Measurements from ENCODE around the gene EPB41. TPM values are rescaled to one million over a fixed set of nuclear protein-coding genes. Genes with fewer than 3 reads are reported as not detected.
"Not testable (repeated sequence)": the region's sequence is repeated elsewhere in the genome, so short reads cannot be mapped to it uniquely, and the experiment has no call there.

Gene EPB41
- total RNA-seq, 2 experiments from 2014 or later: 138 to 145 TPM

- no peaks in the 10 kb centered on the region for H3K27me3 ChIP-seq (ENCODE audit: control insufficient read depth in 1 of 2, insufficient read depth in 2 of 2, low read length in 2 of 2)
- Mint-ChIP-seq H3K27ac (no peak overlapping the region), H3K9me3 (no peaks in the 10 kb centered on the region), H3K4me1 (ENCODE audit: low read depth) (no peaks in the 10 kb centered on the region), H3K4me3 (no peak overlapping the region), H3K27me3 (no peaks in the 10 kb centered on the region), H3K36me3 (ENCODE audit: low read depth) (peaks cover 69% of the 10 kb centered on the region)
- ChIA-PET POLR2A (no interaction called here), CTCF (no interaction called here)
- intact Hi-C loops (cut with DNase I, micrococcal nuclease): no loop called here
- no peak overlapping the region for H3K27ac ChIP-seq (ENCODE audit: low read depth in 1 of 2, low read length in 2 of 2)
- H3K36me3 ChIP-seq (ENCODE audit: insufficient read depth, low read length): peaks cover 40% of the 10 kb centered on the region
- H3K4me3 ChIP-seq (ENCODE audit: low read length): no peak overlapping the region
- no peaks in the 10 kb centered on the region for H3K9me3 ChIP-seq (ENCODE audit: control insufficient read depth in 1 of 2, insufficient read depth in 1 of 2, low read length in 2 of 2)
- no peak for ATAC-seq (ENCODE audit: poor library complexity)
- DNase-seq: no peak
- H3K4me1 ChIP-seq (ENCODE audit: insufficient read depth, low read length): no peaks in the 10 kb centered on the region
- TF ChIP-seq CTCF (IDR thresholded peaks at IDR 0.05): no peak
Measured at GRCh38 chr1:29083317-29084195, 169.2 kb downstream of the EPB41 start.

GRCh38 chr1:29084196-29084521 is 169.8 kb downstream of the EPB41 start:
- H3K4me3 Mint-ChIP-seq: no peak overlapping the region
- DNase-seq (no peak), ATAC-seq (ENCODE audit: poor library complexity) (no peak)
- H3K9me3 ChIP-seq (ENCODE audit: control insufficient read depth in 1 of 2, insufficient read depth in 1 of 2, low read length in 2 of 2): no peaks in the 10 kb centered on the region
- no peak overlapping the region for H3K27ac Mint-ChIP-seq
- no peak for TF ChIP-seq CTCF (IDR thresholded peaks at IDR 0.05)
- no peaks in the 10 kb centered on the region for H3K27me3 Mint-ChIP-seq
- no peaks in the 10 kb centered on the region for H3K9me3 Mint-ChIP-seq
- H3K36me3 Mint-ChIP-seq (ENCODE audit: low read depth): peaks cover 66% of the 10 kb centered on the region
- H3K4me1 Mint-ChIP-seq (ENCODE audit: low read depth): no peaks in the 10 kb centered on the region
- no peaks in the 10 kb centered on the region for H3K27me3 ChIP-seq (ENCODE audit: control insufficient read depth in 1 of 2, insufficient read depth in 2 of 2, low read length in 2 of 2)
- peaks cover 46% of the 10 kb centered on the region for H3K36me3 ChIP-seq (ENCODE audit: insufficient read depth, low read length)
- ChIA-PET CTCF (no interaction called here), POLR2A (no interaction called here)
- no peaks in the 10 kb centered on the region for H3K4me1 ChIP-seq (ENCODE audit: insufficient read depth, low read length)
- intact Hi-C loops (cut with DNase I, micrococcal nuclease): no loop called here
- H3K27ac ChIP-seq (ENCODE audit: low read depth in 1 of 2, low read length in 2 of 2): no peak overlapping the region
- H3K4me3 ChIP-seq (ENCODE audit: low read length): no peak overlapping the region

- H3K4me1 ChIP-seq (ENCODE audit: insufficient read depth, low read length): no peaks in the 10 kb centered on the region
- no peak for ATAC-seq (ENCODE audit: poor library complexity)
- DNase-seq: no peak
- Mint-ChIP-seq H3K9me3 (no peaks in the 10 kb centered on the region), H3K4me3 (no peak overlapping the region), H3K36me3 (ENCODE audit: low read depth) (peaks cover 87% of the 10 kb centered on the region), H3K4me1 (ENCODE audit: low read depth) (no peaks in the 10 kb centered on the region), H3K27ac (no peak overlapping the region), H3K27me3 (no peaks in the 10 kb centered on the region)
- ChIA-PET POLR2A (no interaction called here), CTCF (no interaction called here)
- peaks cover 56% of the 10 kb centered on the region for H3K36me3 ChIP-seq (ENCODE audit: insufficient read depth, low read length)
- H3K27ac ChIP-seq (ENCODE audit: low read depth in 1 of 2, low read length in 2 of 2): no peak overlapping the region
- TF ChIP-seq CTCF (IDR thresholded peaks at IDR 0.05): no peak
- H3K27me3 ChIP-seq (ENCODE audit: control insufficient read depth in 1 of 2, insufficient read depth in 2 of 2, low read length in 2 of 2): no peaks in the 10 kb centered on the region
- intact Hi-C loops (cut with DNase I, micrococcal nuclease): no loop called here
- peaks cover 0 to 4% of the 10 kb centered on the region in 2 experiments for H3K9me3 ChIP-seq (ENCODE audit: control insufficient read depth in 1 of 2, insufficient read depth in 1 of 2, low read length in 2 of 2)
- no peak overlapping the region for H3K4me3 ChIP-seq (ENCODE audit: low read length)
Measured at GRCh38 chr1:29090937-29091618, 176.7 kb downstream of the EPB41 start.

GRCh38 chr1:29092704-29093103 is 178.3 kb downstream of the EPB41 start:
- peaks cover 72% of the 10 kb centered on the region for H3K36me3 ChIP-seq (ENCODE audit: insufficient read depth, low read length)
- not testable (repeated sequence) for H3K27ac Mint-ChIP-seq

More at GRCh38 chr1:29092704-29093103, 178.3 kb downstream of the EPB41 start:
- POLR2A ChIA-PET; H3K27me3 Mint-ChIP-seq; intact Hi-C loops (cut with DNase I, micrococcal nuclease); H3K27ac ChIP-seq (ENCODE audit: low read depth in 1 of 2, low read length in 2 of 2); H3K4me1 Mint-ChIP-seq (ENCODE audit: low read depth); ATAC-seq (ENCODE audit: poor library complexity); CTCF ChIA-PET; H3K4me3 Mint-ChIP-seq; H3K9me3 ChIP-seq (ENCODE audit: control insufficient read depth in 1 of 2, insufficient read depth in 1 of 2, low read length in 2 of 2); H3K27me3 ChIP-seq (ENCODE audit: control insufficient read depth in 1 of 2, insufficient read depth in 2 of 2, low read length in 2 of 2); H3K4me3 ChIP-seq (ENCODE audit: low read length); DNase-seq; H3K4me1 ChIP-seq (ENCODE audit: insufficient read depth, low read length); H3K9me3 Mint-ChIP-seq: not testable (repeated sequence)
- H3K36me3 Mint-ChIP-seq (ENCODE audit: low read depth): peaks cover 93% of the 10 kb centered on the region

All from CD4-positive, alpha-beta T cell (primary cell).